H1 (cell line): ENCODE data around the gene PAXX. TPM values are rescaled to one million over a fixed set of nuclear protein-coding genes. Genes with fewer than 3 reads are reported as not detected.
A peak's percentile ranks its signal among the peaks of the same experiment; 100 is the strongest.

Source experiments
- BRCA1 ChIP-seq: IDR thresholded peaks from 2 replicates; pipeline ENCODE4 v1.6.1; 2012; ENCODE audit warnings: low read depth, low read length, improper control_type of control experiment
- CBX8 ChIP-seq: fragments of 300-800, 300-1000 bp; sonication (generic); IDR thresholded peaks from 2 replicates; pipeline ENCODE4 v1.7.1; 2016; ENCODE audit warnings: low read depth, low read length, borderline replicate concordance
- CEBPB ChIP-seq: IDR thresholded peaks from 2 replicates; pipeline ENCODE4 v1.6.1; 2012; ENCODE audit warnings: low read depth, low read length
- GTF2F1 ChIP-seq: IDR thresholded peaks from 2 replicates; pipeline ENCODE4 v1.6.1; 2012; ENCODE audit warnings: low read depth, low read length, improper control_type of control experiment, borderline replicate concordance
- HDAC2 ChIP-seq, 2 experiments: fragments of 300-600 bp in 1 of 2; sonication (generic) in 1 of 2; IDR thresholded peaks; 2 replicates each; pipeline ENCODE4 v1.6.1; 2011 to 2012; ENCODE audit warnings: low read depth in 2 of 2, low read length in 2 of 2, mild to moderate bottlenecking in 2 of 2, moderate library complexity in 2 of 2, borderline replicate concordance in 1 of 2, inconsistent platforms in 1 of 2
- TBP ChIP-seq: IDR thresholded peaks from 2 replicates; pipeline ENCODE4 v1.6.1; 2011; ENCODE audit warnings: low read depth, low read length, improper control_type of control experiment
- ZNF274 ChIP-seq: IDR thresholded peaks from 2 replicates; pipeline ENCODE4 v1.7.0; 2012; ENCODE audit warnings: low read length, borderline replicate concordance; ENCODE audit errors: extremely low read depth
- polyA plus RNA-seq, 7 experiments: library from polyadenylated mRNA; depleted of rRNA in 3 of 7; stranded (reverse) in 5 of 7; unstranded in 2 of 7; fragments of >200 nt in 5 of 7; fragments of 200-250 nt in 2 of 7; gene quantifications; 1 replicate in 5 of 7; 2 replicates in 1 of 7; 4 replicates in 1 of 7; pipeline versions ENCODE4 v1.2.1 to v1.2.3, GENCODE V29; 2011 to 2013; ENCODE audit warnings: missing spikeins in 2 of 7, mixed read lengths in 2 of 7
- total RNA-seq: library from RNA; stranded (reverse); fragmentation: NEBNext Ultra II Directional; extraction: Animal tissue kit (Norgen Biotek cat#: 25700); gene quantifications from 2 replicates; pipeline ENCODE4 v1.2.1, GENCODE V29; 2021
- TF ChIP-seq, protein P1 (sequence below): fragments of 300-600 bp; sonication (generic); IDR thresholded peaks from 2 replicates; pipeline ENCODE4 v1.7.1; 2012; ENCODE audit warnings: low read length, moderate library complexity, mild to moderate bottlenecking, inconsistent platforms; ENCODE audit not compliant: insufficient replicate concordance
- TF ChIP-seq, protein P2 (sequence below): IDR thresholded peaks from 2 replicates; pipeline ENCODE4 v1.6.1; 2012; ENCODE audit warnings: inconsistent platforms

Gene PAXX
- total and polyA plus RNA-seq, 2 of the 8 experiments (the other 6 are each of a cell fraction or from before 2014, with no cell fraction given) = 43.4 to 45.9 TPM

DNA sequence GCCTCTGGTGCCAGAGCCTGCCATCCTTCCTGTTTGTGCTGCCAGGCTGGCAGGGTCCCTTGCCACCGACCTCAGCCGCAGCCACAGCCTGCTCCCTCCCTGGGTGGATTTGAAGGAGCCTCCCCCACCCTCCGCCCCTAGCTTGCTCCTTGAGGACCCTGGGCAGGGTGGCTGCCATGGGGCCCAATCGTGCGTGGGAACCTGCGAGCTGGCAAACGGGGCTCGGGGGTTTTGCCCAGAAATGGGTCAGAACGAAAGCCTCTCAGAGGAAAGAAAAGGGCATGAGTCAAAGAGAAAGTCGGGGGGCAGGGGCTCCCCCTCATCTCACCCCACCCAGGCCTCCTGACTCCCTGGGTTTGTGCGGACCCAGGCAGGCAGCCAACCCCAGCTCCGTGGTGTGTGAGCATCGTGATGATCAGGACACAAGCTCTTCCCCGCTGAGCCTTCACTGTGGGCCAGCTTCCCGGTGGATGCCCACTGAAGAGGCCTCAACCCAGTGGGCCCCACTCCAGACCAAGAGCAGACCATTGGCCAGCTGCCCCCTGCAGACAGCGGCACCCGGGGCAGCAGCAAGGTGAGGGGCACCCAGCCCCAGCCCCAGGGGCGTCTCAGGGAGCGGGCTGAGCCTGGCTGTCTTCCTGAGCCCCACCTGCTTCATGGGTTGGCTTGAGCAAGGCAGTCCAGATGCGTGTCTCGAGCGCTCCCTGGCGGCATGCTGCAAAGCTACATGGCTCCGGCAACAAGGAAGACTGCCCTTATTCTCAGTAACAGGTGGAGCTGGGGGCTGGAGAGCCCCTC is 42.7 kb downstream of the PAXX start (continued):
- TF ChIP-seq, protein P1, sequence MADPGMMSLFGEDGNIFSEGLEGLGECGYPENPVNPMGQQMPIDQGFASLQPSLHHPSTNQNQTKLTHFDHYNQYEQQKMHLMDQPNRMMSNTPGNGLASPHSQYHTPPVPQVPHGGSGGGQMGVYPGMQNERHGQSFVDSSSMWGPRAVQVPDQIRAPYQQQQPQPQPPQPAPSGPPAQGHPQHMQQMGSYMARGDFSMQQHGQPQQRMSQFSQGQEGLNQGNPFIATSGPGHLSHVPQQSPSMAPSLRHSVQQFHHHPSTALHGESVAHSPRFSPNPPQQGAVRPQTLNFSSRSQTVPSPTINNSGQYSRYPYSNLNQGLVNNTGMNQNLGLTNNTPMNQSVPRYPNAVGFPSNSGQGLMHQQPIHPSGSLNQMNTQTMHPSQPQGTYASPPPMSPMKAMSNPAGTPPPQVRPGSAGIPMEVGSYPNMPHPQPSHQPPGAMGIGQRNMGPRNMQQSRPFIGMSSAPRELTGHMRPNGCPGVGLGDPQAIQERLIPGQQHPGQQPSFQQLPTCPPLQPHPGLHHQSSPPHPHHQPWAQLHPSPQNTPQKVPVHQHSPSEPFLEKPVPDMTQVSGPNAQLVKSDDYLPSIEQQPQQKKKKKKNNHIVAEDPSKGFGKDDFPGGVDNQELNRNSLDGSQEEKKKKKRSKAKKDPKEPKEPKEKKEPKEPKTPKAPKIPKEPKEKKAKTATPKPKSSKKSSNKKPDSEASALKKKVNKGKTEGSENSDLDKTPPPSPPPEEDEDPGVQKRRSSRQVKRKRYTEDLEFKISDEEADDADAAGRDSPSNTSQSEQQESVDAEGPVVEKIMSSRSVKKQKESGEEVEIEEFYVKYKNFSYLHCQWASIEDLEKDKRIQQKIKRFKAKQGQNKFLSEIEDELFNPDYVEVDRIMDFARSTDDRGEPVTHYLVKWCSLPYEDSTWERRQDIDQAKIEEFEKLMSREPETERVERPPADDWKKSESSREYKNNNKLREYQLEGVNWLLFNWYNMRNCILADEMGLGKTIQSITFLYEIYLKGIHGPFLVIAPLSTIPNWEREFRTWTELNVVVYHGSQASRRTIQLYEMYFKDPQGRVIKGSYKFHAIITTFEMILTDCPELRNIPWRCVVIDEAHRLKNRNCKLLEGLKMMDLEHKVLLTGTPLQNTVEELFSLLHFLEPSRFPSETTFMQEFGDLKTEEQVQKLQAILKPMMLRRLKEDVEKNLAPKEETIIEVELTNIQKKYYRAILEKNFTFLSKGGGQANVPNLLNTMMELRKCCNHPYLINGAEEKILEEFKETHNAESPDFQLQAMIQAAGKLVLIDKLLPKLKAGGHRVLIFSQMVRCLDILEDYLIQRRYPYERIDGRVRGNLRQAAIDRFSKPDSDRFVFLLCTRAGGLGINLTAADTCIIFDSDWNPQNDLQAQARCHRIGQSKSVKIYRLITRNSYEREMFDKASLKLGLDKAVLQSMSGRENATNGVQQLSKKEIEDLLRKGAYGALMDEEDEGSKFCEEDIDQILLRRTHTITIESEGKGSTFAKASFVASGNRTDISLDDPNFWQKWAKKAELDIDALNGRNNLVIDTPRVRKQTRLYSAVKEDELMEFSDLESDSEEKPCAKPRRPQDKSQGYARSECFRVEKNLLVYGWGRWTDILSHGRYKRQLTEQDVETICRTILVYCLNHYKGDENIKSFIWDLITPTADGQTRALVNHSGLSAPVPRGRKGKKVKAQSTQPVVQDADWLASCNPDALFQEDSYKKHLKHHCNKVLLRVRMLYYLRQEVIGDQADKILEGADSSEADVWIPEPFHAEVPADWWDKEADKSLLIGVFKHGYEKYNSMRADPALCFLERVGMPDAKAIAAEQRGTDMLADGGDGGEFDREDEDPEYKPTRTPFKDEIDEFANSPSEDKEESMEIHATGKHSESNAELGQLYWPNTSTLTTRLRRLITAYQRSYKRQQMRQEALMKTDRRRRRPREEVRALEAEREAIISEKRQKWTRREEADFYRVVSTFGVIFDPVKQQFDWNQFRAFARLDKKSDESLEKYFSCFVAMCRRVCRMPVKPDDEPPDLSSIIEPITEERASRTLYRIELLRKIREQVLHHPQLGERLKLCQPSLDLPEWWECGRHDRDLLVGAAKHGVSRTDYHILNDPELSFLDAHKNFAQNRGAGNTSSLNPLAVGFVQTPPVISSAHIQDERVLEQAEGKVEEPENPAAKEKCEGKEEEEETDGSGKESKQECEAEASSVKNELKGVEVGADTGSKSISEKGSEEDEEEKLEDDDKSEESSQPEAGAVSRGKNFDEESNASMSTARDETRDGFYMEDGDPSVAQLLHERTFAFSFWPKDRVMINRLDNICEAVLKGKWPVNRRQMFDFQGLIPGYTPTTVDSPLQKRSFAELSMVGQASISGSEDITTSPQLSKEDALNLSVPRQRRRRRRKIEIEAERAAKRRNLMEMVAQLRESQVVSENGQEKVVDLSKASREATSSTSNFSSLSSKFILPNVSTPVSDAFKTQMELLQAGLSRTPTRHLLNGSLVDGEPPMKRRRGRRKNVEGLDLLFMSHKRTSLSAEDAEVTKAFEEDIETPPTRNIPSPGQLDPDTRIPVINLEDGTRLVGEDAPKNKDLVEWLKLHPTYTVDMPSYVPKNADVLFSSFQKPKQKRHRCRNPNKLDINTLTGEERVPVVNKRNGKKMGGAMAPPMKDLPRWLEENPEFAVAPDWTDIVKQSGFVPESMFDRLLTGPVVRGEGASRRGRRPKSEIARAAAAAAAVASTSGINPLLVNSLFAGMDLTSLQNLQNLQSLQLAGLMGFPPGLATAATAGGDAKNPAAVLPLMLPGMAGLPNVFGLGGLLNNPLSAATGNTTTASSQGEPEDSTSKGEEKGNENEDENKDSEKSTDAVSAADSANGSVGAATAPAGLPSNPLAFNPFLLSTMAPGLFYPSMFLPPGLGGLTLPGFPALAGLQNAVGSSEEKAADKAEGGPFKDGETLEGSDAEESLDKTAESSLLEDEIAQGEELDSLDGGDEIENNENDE = no peak
- TF ChIP-seq, protein P2, sequence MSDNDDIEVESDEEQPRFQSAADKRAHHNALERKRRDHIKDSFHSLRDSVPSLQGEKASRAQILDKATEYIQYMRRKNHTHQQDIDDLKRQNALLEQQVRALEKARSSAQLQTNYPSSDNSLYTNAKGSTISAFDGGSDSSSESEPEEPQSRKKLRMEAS = peak; percentile 12; the same call in 1 of the 2 replicates
- TF ChIP-seq HDAC2 (IDR thresholded peaks at IDR 0.05; ENCODE audit: borderline replicate concordance in 1 of 2, low read depth in 2 of 2, low read length in 2 of 2) (no peak), CBX8 (no peak), GTF2F1 (peak; percentile 25; the same call in 1 of the 2 replicates), CEBPB (0 out of 2 replicates have a peak, but pooled peaks have one; percentile 25), BRCA1 (no peak), ZNF274 (no peak), TBP (0 out of 2 replicates have a peak, but pooled peaks have one; percentile 30)
